NCI-H345 (cell line): ENCODE results near the gene C1QB.
A peak's percentile ranks its signal among the peaks of the same experiment; 100 is the strongest.

Experiments
- DNase-seq: peaks from one replicate; lab custom pipeline; 2025; lab: John Stamatoyannopoulos, UW

The C1QB gene, protein sequence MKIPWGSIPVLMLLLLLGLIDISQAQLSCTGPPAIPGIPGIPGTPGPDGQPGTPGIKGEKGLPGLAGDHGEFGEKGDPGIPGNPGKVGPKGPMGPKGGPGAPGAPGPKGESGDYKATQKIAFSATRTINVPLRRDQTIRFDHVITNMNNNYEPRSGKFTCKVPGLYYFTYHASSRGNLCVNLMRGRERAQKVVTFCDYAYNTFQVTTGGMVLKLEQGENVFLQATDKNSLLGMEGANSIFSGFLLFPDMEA

DNA sequence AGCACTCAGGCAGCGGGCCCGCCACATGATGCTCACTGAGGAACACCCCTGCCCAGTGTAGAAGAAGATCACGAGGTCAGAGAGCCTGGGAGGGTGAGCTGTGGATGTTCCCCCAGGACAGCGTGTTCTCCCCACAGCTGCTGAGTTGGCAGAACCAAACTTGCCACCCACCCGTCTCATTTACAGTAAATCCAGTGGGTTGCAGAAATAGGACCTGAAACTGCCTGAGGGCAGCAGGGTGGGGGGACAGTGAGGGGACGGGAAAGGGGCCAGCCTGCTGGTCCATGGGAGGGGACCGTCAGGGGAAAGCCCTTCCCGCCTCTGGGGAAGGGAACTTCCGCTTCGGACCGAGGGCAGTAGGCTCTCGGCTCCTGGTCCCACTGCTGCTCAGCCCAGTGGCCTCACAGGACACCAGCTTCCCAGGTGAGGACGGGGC lies at the start of gene C1QB:
Gene C1QB (plus strand): TSS at position 356 of the 436 bp plus-strand sequence. CDS start 6,227 bp downstream, outside the sequence.
- no peak for DNase-seq

DNA sequence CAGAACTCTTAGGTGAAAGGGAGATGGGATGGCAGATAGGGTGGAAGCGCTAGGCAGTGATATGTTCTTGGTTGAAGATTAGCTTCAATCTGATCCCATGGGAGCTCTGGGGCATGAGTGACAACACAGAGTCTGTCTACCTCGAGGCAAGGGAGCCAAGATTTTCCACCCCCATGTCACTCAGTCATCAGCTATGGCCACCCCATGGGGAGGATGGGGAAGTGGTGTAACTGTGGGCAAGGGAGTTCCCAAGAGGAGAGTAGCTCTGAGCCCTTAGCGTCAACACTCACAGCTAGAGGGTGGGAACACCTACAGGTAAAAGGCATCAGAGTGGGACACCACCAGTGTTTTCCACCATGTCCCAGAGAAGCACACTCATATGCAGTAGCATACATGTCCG lies 46.9 kb upstream of the C1QB start:
- no peak for DNase-seq

DNA sequence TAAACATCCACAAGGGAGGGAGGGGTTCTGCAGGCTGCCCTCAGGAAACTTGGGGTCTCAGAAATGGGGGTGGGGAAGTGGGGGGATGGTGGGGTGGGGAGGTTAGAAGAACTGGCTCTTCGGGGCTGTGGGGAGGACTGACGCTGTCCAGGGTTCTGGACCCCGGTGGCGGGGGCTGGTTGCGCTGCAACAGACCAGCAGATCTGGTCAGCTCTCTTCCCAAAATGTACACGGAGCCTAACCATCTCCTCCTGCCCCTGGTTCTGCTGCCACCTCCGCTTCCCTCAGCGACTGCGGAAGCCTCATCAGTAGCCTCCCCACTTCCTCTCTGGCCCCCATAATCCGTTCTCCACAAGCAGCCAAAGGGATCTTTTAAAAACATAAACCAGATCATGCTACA lies 45.9 kb upstream of the C1QB start:
- DNase-seq, result no peak

DNA sequence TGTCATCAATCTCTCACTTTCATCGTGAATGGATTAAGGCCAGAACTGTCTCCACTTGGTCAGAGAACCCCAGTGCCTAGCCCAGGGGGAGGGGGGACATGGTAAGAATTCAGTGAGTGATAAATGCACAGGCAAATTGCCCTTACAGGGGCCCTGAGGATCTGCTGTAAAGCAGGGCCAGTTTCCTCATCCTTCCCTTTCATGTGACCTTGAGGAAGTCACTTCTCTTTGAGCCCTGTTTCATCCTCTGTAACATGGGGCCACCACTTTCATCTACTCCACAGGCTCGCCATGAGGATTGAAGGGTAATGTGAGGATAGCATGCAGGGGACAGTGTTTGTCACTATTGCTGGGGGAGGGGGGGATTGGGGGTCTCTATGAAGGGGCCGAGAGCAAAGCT lies 44.7 kb upstream of the C1QB start:
- DNase-seq, result no peak

DNA sequence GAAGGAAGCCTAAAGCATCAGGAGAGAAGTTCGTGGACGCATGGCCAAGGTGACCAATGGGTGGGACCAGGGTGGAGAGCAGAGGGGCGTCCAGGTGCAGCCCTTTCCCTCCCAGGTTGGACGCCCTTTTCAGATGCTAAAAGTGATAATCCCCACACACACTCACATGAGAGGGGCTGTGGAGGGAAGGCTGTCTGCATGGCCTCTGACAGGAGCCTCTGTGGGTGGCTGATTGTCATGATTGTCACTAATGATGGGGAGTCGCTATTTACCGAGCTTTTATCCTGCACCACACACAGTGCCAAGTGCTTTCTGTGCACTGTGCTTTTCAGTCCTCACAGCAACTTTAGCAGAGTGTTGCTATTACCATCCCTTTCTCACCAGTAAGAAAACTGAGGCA lies 43.7 kb upstream of the C1QB start:
- peak; percentile 48 for DNase-seq

DNA sequence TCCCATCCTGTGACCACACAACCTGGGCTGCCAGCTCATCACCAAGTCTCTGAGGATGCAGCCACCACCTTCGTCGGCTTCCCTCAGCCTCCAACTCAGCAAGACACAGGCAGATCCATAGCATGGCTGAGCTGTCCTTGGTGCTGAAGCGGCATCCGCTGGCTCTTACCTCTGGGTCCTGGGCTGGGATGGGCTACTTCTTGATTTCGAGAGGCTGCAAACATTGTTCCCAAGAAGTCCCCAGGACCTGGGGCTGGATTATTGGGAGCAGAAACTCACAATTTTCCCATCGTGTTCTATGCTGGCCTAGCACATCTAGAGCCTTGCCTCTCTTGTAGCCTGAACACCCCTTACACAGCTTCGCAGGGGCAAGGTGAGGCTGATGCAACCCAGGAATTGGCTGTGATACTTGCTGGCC lies 41.5 kb upstream of the C1QB start:
- no peak for DNase-seq

DNA sequence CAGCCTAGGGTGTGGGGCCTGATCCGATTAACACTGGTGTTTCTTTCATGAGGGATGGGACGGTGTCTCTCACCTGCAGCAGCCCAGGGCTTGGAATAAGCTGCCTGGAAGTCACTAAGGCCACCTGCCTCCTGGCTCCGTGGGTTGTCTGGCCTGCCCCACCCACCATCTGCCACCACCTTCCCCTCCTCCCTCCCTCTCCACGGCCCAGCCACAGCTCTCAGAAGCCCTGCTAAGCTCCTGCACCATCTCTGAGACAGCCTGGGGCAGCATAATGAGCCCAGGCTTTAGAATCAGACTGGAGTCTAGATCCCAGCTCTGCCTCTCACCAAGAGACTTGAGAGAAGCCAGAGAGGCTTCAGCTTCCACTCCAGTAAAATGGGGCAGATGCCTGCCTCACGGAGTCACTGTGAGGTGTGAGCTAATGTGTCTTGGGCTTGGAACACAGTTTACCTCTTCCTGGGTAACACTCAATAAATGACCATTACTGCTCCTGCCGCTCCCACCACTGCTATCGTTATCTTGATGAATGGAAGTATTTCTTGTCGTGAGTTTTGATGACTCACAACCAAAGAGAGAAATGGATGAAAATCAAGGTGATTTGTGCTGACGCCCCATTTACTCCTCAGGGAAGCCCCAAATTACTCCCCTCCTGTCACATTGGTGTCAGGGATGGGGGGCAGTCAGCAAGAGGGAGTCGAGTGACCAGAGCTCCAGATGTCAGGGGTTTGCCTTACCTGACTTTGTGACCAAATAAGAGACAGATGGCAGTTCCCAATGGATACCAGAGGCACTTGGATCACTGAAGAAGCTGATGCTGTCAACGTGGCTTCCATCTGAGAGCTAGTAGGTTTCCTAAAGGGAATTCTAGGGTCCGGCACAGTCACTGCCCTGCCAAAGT lies 40.1 kb upstream of the C1QB start:
- DNase-seq, result peak; percentile 67

DNA sequence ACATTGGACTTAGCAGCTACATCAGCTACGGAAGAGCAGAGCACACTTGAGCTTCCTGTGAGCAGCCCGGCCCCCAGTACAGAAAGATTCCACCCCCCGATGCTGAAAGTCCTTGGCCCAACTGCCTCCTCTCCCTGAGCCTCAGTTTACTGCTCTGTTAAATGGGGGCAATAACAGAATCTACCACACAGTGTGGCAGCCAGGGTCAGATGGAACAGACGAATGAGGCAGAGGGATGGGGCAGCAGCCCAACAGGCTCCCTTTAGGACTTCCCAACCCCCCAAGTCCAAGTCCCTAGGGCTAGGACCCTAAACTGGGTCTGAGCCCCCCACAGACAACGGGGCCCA lies 39.5 kb upstream of the C1QB start:
- no peak for DNase-seq

DNA sequence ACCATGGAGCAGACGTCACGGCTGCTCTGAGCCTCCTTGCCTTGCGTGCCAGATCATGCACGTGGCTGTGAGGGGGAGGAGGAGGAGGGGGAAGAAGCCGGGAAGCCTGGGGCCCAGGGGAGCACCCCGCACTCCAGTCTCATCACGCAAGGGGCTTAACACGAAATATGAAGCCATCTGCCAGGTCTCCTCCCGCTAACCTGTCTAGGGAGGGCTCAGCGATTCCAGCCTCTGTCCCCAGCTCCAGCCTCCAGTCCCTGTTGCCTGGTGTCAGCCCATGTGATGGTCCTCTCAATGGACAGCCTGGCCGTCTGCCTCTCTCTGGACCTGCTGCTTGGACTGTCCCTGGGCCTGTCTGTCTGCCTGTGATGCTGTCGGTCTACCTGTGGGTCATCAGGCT lies 39.1 kb upstream of the C1QB start:
- DNase-seq, result no peak

DNA sequence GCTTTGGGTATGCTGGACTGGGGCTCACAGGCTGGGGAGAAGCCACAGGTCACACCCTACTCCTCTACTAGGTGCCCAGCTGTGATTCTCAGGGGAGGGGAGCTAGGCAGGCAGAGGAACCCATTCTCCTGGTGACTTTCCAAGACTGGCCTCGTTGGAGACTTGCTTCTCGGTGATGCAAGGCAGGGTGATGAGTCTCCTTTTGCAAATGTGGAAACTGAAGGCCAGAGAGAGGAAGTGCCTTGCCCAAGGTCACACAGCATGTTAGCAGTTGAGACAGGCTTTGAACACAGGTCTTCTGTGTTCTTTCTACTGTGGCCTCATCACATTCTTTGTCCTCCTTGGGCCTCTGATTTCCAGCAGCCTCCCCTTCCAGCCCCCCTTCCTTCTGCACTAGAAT lies 37.1 kb upstream of the C1QB start:
- no peak for DNase-seq

DNA sequence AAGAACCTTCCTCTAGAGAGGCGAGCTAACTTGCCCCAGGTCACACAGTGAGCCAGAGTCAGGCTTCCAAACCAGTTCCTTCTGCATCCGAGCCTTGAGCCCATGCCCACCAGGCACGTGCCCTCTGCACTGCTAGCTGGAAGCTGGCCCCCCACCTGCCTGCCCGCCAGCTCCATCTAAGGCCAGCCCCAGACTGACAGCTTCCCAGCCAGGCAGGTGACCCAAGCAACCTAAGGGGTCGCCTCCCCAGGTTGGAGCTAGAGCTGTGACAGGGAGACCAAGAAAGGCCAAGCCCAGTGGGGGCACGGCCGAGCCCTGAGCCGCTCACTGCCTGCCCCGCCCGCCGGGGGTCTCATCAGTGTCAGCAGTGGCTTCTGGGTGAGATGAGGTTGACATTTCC lies 36.5 kb upstream of the C1QB start:
- no peak for DNase-seq

DNA sequence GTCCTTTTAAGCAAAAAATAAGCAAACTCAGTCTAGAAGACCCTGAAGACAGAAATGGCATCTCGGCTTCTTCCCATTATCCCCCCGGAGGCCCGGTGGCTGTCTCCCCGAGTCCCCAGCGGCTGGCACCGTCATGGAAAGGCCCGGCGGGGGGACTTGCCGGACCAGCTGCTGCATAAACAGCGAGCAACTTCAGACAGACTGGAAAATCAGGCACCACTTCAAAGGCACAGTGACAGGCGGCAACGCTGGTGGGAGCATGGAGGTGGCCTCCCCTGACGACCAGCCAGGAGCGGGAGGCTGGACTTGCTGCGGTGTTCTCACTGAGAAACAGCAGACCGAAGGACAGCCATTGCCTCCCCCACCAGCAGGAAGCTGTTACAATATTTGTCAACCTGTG lies 35.0 kb upstream of the C1QB start:
- peak; percentile 64 for DNase-seq

DNA sequence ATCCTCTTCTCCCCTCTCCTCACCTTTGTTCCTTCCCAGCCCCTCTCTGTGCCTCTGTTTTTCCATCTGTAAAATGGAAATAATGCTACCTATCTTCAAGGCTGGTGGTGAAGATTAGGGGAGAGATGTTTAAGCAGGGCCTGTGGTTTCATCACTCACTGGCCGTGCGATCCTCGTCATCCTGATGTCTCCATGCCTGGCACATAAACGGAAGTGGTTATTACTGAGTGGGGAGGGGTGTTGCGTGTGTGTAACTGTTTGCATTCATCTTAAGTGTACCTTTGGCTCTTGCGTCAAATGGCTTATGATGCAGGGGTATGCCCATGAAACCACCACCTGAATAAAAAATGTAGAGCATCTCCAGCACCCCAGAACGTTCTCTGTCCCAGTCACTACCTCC lies 33.8 kb upstream of the C1QB start:
- no peak for DNase-seq

DNA sequence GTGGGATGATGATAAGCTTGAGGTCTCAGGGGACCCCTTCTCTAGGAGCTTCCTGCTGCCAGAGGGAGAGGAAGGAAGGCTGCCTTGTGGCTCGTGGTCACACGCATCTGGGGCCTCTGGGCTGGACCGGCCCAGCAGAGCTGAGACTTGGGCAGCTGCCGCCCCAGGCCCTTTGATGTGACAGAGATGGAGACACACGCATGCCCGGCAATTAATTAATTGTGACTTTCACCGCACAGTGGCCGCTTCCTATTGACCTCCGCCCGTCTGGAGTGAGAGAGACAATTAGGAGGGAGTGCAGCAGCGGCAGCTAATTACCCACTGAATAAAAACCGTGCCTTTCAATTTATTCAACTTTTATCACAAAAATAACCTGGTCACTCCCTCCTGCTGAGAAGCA lies 33.2 kb upstream of the C1QB start:
- no peak for DNase-seq

DNA sequence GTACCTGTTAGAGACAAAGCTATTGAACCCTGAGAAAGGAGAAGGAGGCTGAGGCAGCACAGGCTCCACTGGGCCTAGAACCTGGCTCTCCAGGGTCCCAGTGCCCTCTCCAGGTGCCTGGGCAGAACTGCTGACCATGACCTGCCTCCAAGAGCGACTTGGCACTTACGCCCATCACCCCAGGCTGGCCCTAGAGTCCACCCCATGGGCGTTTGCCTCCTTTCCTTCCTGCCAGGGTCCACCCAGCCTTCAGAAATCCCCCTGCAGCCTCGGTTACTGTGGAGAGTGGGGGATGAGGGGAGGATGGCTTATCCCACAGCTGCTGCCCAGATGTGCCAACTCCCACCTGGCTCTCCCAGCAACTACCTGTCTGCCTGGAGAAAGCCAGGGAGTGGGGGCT lies 31.3 kb upstream of the C1QB start:
- DNase-seq, result no peak

DNA sequence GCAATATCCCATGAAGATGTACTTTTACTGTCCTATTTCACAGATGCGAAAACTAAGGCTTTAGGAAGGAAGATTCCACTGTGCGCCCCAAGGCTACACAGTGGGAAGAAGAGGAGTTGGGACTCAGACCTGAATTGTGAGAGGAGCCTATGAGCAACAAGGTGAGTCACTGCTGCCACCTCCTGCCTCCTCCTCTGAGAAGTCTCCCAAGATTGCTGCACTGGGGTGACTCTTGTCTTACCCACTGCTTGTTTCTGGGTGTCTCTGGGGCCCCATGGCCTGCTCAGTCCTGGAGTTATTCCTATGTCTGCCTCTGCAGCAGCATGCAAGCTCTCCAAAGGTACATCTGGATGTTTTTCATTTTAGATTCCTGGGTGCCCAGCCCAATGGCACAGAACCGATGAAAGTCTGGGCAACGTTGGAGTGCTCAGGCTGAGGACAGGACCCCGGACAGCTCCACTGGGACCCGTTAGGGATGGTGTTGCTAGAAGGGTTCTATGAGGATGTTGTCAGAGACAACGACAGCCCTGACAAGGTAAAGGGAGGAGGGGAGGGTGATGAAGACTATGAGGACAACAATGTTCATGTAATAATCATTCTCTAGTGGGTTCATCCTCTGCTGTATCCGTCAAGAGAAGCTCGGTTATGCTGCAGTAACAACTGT lies 27.6 kb upstream of the C1QB start:
- no peak for DNase-seq

DNA sequence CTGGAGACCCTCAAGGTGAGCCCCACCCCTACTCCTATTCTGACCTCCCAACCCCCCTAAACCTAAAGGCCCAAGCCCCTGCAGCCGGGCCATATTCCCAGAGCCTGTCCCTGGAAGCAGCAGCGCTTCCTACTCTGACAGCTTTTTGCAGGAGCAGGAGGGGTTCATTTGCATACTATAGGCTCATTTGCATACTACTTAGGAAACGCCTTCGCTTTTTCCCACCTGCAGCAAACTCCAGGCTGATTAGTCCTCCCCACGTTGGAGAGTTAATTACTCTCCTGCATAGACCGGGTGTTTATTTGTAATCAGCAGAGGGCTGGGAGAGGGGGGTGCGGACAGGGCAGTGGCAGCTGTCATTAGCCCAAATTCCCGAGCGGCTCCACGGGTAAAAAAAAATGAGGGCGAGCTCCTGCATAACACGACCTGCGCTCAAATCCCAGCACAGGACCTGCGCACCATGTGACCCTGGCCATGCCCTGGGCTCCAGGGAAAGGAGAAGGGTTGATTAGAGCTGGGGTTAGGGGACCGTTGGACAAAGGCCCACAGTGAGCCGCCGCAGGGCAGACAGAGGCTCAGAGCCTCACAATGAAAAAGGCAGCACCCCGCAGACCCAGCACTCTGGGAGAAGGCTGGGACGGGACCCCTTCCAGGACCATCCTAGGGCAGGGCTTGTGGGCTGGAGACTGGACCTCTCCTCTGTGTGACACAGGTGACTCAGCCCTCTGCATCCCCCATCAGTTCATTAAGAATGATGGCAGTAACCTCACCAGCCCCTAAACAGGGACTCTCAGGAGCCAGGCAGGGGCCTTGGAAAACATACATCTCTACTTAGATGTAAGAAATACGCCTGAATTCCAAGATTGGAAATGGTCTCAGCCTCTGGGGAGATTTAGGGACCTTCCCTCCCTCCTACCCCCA lies 26.5 kb upstream of the C1QB start:
- DNase-seq, result no peak

DNA sequence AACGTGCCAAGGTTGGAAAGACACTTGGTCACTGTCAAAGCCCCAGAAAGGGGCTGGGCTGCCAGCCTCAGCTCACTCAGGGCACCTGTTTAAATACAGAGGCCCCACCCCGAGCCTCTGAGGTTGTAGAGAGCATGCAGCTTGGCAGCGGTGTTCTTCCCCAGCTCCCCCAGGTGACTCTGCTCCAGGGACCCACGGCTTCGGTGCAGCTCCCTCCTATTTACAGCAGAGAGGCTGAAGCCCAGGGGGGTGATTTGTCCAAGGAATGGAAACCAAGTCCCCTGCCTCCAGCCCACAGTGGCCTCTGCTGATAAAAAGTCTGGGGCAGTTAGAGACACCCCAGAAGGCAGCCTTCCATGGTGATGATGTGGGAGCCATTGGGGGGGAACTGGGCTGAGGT lies 25.7 kb upstream of the C1QB start:
- peak; percentile 71 for DNase-seq

DNA sequence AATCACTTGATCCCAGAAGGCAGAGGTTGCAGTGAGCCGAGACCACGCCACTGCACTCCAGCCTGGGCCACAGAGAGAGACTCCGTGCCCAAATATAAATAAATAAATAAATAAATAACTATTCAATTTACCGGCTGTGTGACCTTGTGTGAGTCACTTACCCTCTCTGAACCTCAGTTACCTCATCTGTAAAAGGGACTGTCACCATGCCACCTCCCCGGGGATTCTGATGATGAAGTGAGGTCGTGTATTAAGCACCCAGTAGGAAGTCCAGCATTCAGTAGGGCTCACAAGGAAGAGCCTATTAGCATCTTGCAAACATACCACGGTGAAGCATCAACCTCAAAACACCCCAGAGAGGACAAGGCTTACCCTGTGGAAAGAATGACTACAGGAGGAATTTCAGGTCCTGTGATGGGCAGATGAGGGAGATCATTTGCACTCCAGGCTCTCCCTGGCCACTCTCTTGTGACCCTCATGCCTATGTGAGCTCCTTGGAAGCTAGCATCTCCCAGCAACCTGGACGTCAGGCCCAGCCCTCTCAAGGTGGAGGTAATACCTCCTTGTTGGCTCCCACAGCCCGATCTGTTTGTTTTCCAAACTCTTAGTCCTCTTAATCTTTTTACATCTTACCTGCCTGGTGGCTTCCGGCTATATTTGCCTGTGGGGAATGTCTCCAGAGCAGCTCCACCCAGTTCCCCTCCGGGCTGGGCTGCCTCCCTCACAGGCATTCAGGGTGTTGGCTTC lies 24.2 kb upstream of the C1QB start:
- DNase-seq, result no peak

DNA sequence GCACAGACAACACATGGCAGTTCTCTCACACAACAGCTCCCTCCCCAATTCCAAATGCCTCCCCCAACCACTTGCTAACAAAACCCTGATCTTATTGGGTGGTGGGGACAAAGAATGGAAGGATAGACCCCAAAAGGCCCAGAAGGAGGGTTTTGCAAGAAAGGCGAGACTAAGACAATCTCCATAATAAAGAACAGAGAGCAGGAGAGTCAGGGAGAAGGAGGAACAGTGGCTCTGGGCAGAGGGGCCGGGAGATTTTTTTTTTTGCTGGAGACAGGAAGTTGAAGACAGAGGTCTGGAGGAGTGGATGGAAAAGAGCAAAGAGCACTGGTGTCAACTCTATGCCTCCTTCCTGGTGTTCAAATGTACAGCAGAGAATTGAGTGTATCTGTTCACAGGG lies 23.1 kb upstream of the C1QB start:
- DNase-seq, result no peak
